ENCODE measurements around the gene SLC26A8.
A peak's percentile ranks its signal among the peaks of the same experiment; 100 is the strongest.

The SLC26A8 gene

DNA sequence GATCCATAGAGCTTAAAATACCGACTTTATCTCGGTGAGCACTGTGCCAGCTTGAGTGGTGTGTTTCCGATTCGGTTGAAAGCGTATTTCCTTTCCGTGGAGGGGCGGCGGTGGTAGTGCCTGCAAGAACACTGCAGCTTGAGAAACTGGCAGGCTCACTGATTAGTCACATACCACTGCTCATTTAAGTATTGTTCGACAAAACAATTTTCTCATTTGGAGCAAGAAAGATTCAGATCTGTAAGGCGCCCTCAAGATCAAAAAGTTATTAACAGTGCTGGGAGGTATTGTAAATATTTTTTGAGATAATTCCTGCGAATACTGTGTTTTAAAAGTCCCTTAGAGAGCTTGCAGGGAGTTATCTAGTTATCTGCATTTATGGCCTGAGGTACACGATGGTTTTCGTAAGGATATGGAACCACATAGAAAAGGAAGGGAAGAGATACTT lies 4.5 kb upstream of the SLC26A8 start:
- H3K4me2 ChIP-seq (ENCODE audit: low read depth, low read length, poor library complexity, severe bottlenecking): peak overlapping the region; percentile 82
- peak overlapping the region; percentile 73 for H3K27ac ChIP-seq (ENCODE audit: low read depth, low read length)
- peak overlapping the region; percentile 86 for H3K9ac ChIP-seq (ENCODE audit: low read length)
- H3K36me3 ChIP-seq (ENCODE audit: low read length): peaks cover 6% of the 10 kb centered on the region; the same call in 1 of the 2 replicates
- no peaks in the 10 kb centered on the region for H3K9me3 ChIP-seq (ENCODE audit: insufficient read depth, low read length)
- no peak overlapping the region for H2AFZ ChIP-seq (ENCODE audit: low read depth, low read length, severe bottlenecking)
- H3K27me3 ChIP-seq (ENCODE audit: low read length): no peaks in the 10 kb centered on the region
- no peaks in the 10 kb centered on the region for H3K9me2 ChIP-seq (replicated peaks; ENCODE audit: insufficient read depth, low read length)
- peak overlapping the region; percentile 86 for H3K4me3 ChIP-seq (ENCODE audit: insufficient read depth, low read length, poor library complexity, severe bottlenecking)
- peaks cover 6% of the 10 kb centered on the region; the same call in 1 of the 2 replicates for H3F3A ChIP-seq (ENCODE audit: insufficient read depth)
- peaks cover 32% of the 10 kb centered on the region for H4K20me1 ChIP-seq (ENCODE audit: low read depth, low read length)
- TF ChIP-seq, protein P1, sequence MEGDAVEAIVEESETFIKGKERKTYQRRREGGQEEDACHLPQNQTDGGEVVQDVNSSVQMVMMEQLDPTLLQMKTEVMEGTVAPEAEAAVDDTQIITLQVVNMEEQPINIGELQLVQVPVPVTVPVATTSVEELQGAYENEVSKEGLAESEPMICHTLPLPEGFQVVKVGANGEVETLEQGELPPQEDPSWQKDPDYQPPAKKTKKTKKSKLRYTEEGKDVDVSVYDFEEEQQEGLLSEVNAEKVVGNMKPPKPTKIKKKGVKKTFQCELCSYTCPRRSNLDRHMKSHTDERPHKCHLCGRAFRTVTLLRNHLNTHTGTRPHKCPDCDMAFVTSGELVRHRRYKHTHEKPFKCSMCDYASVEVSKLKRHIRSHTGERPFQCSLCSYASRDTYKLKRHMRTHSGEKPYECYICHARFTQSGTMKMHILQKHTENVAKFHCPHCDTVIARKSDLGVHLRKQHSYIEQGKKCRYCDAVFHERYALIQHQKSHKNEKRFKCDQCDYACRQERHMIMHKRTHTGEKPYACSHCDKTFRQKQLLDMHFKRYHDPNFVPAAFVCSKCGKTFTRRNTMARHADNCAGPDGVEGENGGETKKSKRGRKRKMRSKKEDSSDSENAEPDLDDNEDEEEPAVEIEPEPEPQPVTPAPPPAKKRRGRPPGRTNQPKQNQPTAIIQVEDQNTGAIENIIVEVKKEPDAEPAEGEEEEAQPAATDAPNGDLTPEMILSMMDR (IDR thresholded peaks at IDR 0.05; ENCODE audit: insufficient read depth, low read length, poor library complexity, severe bottlenecking): no peak
- TF ChIP-seq EZH2phosphoT487 (conservative IDR thresholded peaks at IDR 0.05; ENCODE audit: low read length): no peak
- H3K79me2 ChIP-seq (ENCODE audit: insufficient read depth, low read length): peaks cover 63% of the 10 kb centered on the region

DNA sequence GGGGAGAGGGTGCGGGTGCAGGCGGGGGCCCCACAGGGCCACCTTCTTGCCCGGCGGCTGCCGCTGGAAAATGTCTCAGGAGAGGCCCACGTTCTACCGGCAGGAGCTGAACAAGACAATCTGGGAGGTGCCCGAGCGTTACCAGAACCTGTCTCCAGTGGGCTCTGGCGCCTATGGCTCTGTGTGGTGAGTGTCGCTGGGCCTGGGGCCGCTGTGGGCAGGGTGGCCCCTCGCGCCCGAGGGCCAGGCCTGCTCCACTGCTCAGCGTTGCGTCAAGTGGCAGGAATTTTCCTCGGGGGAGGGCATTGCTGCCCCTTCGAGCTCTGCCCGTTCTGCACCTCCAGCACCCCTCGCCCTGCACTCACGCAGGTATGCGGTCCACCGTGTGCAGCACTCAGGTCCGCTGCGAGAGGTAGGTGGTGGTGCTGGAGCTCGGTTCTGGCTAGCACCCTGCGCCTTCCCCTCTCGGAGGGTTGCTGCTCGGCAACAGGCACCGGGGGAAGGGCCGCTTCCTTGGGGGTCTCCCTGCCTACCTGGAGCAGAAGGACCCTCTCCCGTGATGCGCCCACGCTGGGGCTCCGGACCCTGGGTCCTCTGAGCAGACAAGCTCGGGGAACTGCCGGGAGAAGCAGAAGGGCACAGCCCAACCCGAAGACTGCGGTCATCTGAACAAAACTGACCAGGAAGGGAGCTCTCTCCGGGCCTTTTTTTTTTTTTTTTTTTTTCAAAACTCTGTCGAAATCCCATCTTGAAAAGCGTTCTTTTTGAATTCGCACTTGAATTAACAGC lies 3.8 kb upstream of the SLC26A8 start:
- no peak for TF ChIP-seq EZH2phosphoT487 (conservative IDR thresholded peaks at IDR 0.05; ENCODE audit: low read length)
- TF ChIP-seq, protein P1 (IDR thresholded peaks at IDR 0.05; ENCODE audit: insufficient read depth, low read length, poor library complexity, severe bottlenecking): no peak
- Histone ChIP-seq H3K9me3 (ENCODE audit: insufficient read depth, low read length) (no peaks in the 10 kb centered on the region), H3K27ac (ENCODE audit: low read depth, low read length) (peak overlapping the region; percentile 73), H3K79me2 (ENCODE audit: insufficient read depth, low read length) (peaks cover 57% of the 10 kb centered on the region), H3K9ac (ENCODE audit: low read length) (peak overlapping the region; percentile 86), H2AFZ (ENCODE audit: low read depth, low read length, severe bottlenecking) (peak overlapping the region; percentile 61), H4K20me1 (ENCODE audit: low read depth, low read length) (peaks cover 31% of the 10 kb centered on the region), H3K9me2 (replicated peaks; ENCODE audit: insufficient read depth, low read length) (no peaks in the 10 kb centered on the region), H3K27me3 (ENCODE audit: low read length) (no peaks in the 10 kb centered on the region), H3F3A (ENCODE audit: insufficient read depth) (peaks cover 6% of the 10 kb centered on the region; the same call in 1 of the 2 replicates), H3K4me3 (ENCODE audit: insufficient read depth, low read length, poor library complexity, severe bottlenecking) (peak overlapping the region; percentile 86), H3K4me2 (ENCODE audit: low read depth, low read length, poor library complexity, severe bottlenecking) (peak overlapping the region; percentile 82), H3K36me3 (ENCODE audit: low read length) (peaks cover 6% of the 10 kb centered on the region; the same call in 1 of the 2 replicates)

DNA sequence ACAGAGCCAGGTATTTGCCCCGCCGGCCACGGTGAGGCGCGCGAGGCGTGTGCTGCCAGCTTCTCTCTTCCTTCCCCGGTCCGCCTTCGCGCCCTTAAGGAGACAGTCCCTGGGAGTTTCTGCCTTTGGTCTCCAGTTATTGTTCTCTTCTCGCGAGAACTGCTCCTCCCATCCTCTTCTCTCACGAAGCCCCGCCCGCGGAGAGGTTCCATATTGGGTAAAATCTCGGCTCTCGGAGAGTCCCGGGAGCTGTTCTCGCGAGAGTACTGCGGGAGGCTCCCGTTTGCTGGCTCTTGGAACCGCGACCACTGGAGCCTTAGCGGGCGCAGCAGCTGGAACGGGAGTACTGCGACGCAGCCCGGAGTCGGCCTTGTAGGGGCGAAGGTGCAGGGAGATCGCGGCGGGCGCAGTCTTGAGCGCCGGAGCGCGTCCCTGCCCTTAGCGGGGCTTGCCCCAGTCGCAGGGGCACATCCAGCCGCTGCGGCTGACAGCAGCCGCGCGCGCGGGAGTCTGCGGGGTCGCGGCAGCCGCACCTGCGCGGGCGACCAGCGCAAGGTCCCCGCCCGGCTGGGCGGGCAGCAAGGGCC lies 3.2 kb upstream of the SLC26A8 start, which contains the start of gene MAPK14:
MAPK14 (plus strand) TSS at position 308 of the 587 bp plus-strand sequence. CDS start 350 bp downstream, outside the sequence.
- no peaks in the 10 kb centered on the region for H3K27me3 ChIP-seq (ENCODE audit: low read length)
- H3K4me2 ChIP-seq (ENCODE audit: low read depth, low read length, poor library complexity, severe bottlenecking): peak within 1 kb of the TSS; percentile 82
- peak within 1 kb of the TSS; percentile 86 for H3K9ac ChIP-seq (ENCODE audit: low read length)
- H2AFZ ChIP-seq (ENCODE audit: low read depth, low read length, severe bottlenecking): peak within 1 kb of the TSS; percentile 76
- H4K20me1 ChIP-seq (ENCODE audit: low read depth, low read length): peaks cover 24% of the 10 kb centered on the region
- H3K79me2 ChIP-seq (ENCODE audit: insufficient read depth, low read length): peaks cover 50% of the 10 kb centered on the region
- peak within 1 kb of the TSS; percentile 86 for H3K4me3 ChIP-seq (ENCODE audit: insufficient read depth, low read length, poor library complexity, severe bottlenecking)
- H3K27ac ChIP-seq (ENCODE audit: low read depth, low read length): peak within 1 kb of the TSS; percentile 73
- H3K9me3 ChIP-seq (ENCODE audit: insufficient read depth, low read length): no peaks in the 10 kb centered on the region
- H3F3A ChIP-seq (ENCODE audit: insufficient read depth): peaks cover 5% of the 10 kb centered on the region; the same call in 1 of the 2 replicates
- peaks cover 6% of the 10 kb centered on the region; the same call in 1 of the 2 replicates for H3K36me3 ChIP-seq (ENCODE audit: low read length)
- H3K9me2 ChIP-seq (replicated peaks; ENCODE audit: insufficient read depth, low read length): no peaks in the 10 kb centered on the region
- TF ChIP-seq, protein P1 (IDR thresholded peaks at IDR 0.05; ENCODE audit: insufficient read depth, low read length, poor library complexity, severe bottlenecking): peak; percentile 95
- no peak for TF ChIP-seq EZH2phosphoT487 (conservative IDR thresholded peaks at IDR 0.05; ENCODE audit: low read length)
